Thyroid gland (tissue), 4 donors: Measurements from ENCODE around the gene CIAO3. TPM values are rescaled to one million over a fixed set of nuclear protein-coding genes. Genes with fewer than 3 reads are reported as not detected.

Source experiments
- DNase-seq, 2 donors: peaks; one replicate each; pipeline ENCODE4 v3.0.0-alpha.2; 2019
- H3K27ac ChIP-seq, 3 donors: fragments of 200-600 bp; sonication (generic); 1 replicate in 2 of 3; 2 replicates in 1 of 3; pipeline ENCODE4 v1.5.1; 2016 to 2019; ENCODE audit warnings: mild to moderate bottlenecking in 1 of 3, moderate library complexity in 1 of 3
- H3K27me3 ChIP-seq: fragments of 200-600 bp; sonication (generic); one replicate; pipeline ENCODE4 v1.5.1; 2019
- H3K36me3 ChIP-seq, 2 donors: fragments of 200-600 bp; sonication (generic); one replicate each; pipeline ENCODE4 v1.5.1; 2016 to 2019
- H3K4me1 ChIP-seq, 2 donors: fragments of 200-600 bp; sonication (generic); one replicate each; pipeline ENCODE4 v1.5.1; 2017 to 2019
- H3K4me3 ChIP-seq, 3 donors: fragments of 200-600 bp; sonication (generic); replicated peaks in 1 of 3; 1 replicate in 2 of 3; 2 replicates in 1 of 3; pipeline ENCODE4 v1.5.1; 2016; ENCODE audit warnings: mild to moderate bottlenecking in 1 of 3
- H3K9me3 ChIP-seq: fragments of 200-600 bp; sonication (generic); one replicate; pipeline ENCODE4 v1.5.1; 2017
- CTCF ChIP-seq, 6 experiments: fragments of 200-600 bp in 3 of 6; fragments of 450-650 bp in 3 of 6; sonication (generic) in 3 of 6; IDR thresholded peaks; one replicate each; pipeline ENCODE4 v1.5.1; 2016 to 2019; ENCODE audit warnings: antibody characterized with exemption in 6 of 6, mild to moderate bottlenecking in 2 of 6, inconsistent platforms in 1 of 6, moderate library complexity in 1 of 6
- POLR2A ChIP-seq, 2 donors: fragments of 450-650 bp; IDR thresholded peaks; one replicate each; pipeline ENCODE4 v1.6.1; 2017; ENCODE audit warnings: antibody characterized with exemption in 2 of 2, mild to moderate bottlenecking in 2 of 2, moderate library complexity in 1 of 2
- WGBS, 2 donors: methylation state at CpG; one replicate each; pipeline ENCODE4 v1.1.5; 2017; 5-methylcytosine and 5-hydroxymethylcytosine counted together
- intact Hi-C: fragments of 100-400 bp; cut with DNase I; formaldehyde crosslinking; loops from one replicate; pipeline ENCODE4 v1.15.1; 2023
- total RNA-seq, 4 donors: library from RNA; depleted of rRNA; stranded (reverse); fragments of >200 nt; gene quantifications; one replicate each; pipeline ENCODE4 v1.2.3, GENCODE V29; 2016

CIAO3 gene
- total RNA-seq, 4 donors from 2014 or later = 38.7 to 53.8 (median 44.6) TPM

- no peak for DNase-seq
- WGBS, 2 donors = 28% methylated on average over 12 to 26 of the region's 30 CpGs
- H3K27ac ChIP-seq = no peak overlapping the region
- peaks cover 6% of the 10 kb centered on the region for H3K27me3 ChIP-seq
- H3K4me3 ChIP-seq = no peak overlapping the region
- no peaks in the 10 kb centered on the region for H3K36me3 ChIP-seq
- TF ChIP-seq CTCF (IDR thresholded peaks at IDR 0.05) (no peak), POLR2A (IDR thresholded peaks at IDR 0.05) (no peak)
- intact Hi-C loops = loop anchor here (2.0 to 10.0 kb wide), 3 partner anchors 75 to 485 kb away; no protein-coding TSS in a partner anchor
- H3K4me1 ChIP-seq = peaks cover 5 to 16% of the 10 kb centered on the region in 2 donors
- no peaks in the 10 kb centered on the region for H3K9me3 ChIP-seq
Observed at GRCh38 chr16:709566-710499, 31.0 kb downstream of the CIAO3 start.

DNA sequence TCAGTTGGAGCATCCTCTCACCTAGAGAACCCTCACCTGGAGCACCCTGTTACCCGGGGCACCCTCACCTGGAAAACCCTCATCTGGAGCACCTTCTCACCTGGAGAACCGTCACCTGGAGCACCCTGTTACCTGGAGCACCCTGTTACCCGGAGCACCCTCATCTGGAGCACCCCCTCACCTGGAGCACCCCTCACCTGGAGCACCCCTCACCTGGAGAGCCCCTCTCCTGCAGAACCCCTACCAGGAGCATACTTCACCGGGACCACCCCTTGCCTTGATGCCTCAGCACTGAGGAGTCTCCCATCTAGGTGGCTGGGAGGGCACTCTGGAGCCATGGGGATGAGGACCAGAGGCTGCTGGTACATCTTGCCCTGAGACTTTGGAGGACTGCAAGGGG, 31.8 kb downstream of the CIAO3 start:
- Histone ChIP-seq H3K9me3 (no peaks in the 10 kb centered on the region), H3K4me3 (no peak overlapping the region), H3K36me3 (no peaks in the 10 kb centered on the region), H3K4me1 (peaks cover 0 to 9% of the 10 kb centered on the region in 2 donors), H3K27me3 (peaks cover 10% of the 10 kb centered on the region), H3K27ac (no peak overlapping the region)
- intact Hi-C loops = loop anchor here (10.0 kb wide), 1 partner anchor 486 kb away; no protein-coding TSS in a partner anchor
- 50 to 84% methylated on average over 2 to 4 of the region's 4 CpGs for WGBS, 2 donors
- no peak for DNase-seq
- TF ChIP-seq CTCF (IDR thresholded peaks at IDR 0.05) (no peak), POLR2A (IDR thresholded peaks at IDR 0.05) (no peak)

DNA sequence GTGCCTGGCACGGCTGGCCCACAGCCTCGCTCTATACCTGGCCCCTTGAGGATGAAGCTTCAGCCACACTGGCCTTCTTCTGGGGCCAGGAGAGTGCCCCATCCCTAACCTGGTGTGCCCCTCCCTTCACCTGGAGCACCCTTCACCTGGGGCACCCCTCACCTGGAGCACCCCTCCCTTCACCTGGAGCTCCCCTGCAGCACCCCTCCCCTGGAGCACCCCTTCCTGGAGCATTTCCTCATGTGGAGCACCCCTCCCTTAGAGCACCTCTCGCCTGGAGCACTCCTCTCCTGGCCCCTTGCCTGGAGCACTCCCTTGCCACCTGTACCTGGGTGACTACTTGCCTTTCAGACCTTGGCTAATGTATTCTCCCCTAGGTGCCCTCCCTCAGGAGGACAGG, 32.8 kb downstream of the CIAO3 start:
- Histone ChIP-seq H3K36me3 (no peaks in the 10 kb centered on the region), H3K4me1 (peaks cover 0 to 9% of the 10 kb centered on the region in 2 donors), H3K4me3 (no peak overlapping the region), H3K9me3 (no peaks in the 10 kb centered on the region), H3K27ac (no peak overlapping the region), H3K27me3 (peaks cover 13% of the 10 kb centered on the region)
- DNase-seq = no peak
- intact Hi-C loops = loop anchor here (10.0 kb wide), 1 partner anchor 487 kb away; no protein-coding TSS in a partner anchor
- 39 to 64% methylated on average over 3 of the region's 3 CpGs for WGBS, 2 donors
- TF ChIP-seq CTCF (IDR thresholded peaks at IDR 0.05) = no peak
- no peak for TF ChIP-seq POLR2A (IDR thresholded peaks at IDR 0.05)

DNA sequence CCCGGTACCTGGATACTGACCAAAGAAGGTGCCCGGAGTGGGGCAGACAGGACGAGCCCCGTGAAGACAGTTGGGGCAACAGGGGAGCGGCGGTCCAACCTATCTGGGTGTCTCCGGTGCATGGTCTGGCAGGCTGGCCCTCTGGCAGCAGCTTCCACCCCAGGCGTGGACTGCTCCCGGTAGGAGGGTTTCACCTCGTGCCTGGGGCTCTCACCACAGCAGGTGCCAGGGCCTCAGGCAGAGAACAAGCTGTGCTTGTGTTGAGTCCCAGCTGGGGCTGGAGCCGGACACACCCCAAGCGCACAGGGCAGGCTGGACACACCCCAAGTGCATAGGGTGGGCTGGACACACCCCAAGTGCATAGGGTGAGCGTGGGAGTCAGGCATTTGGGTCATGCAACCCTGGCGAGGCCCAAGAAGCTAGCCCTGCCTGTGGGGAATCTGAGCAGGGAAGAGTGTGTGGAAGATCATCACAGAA, 33.7 kb downstream of the CIAO3 start:
- Histone ChIP-seq H3K4me3 (no peak overlapping the region), H3K36me3 (no peaks in the 10 kb centered on the region), H3K4me1 (peaks cover 0 to 9% of the 10 kb centered on the region in 2 donors), H3K9me3 (no peaks in the 10 kb centered on the region), H3K27ac (no peak overlapping the region), H3K27me3 (peaks cover 13% of the 10 kb centered on the region)
- no peak for TF ChIP-seq POLR2A (IDR thresholded peaks at IDR 0.05)
- no peak for TF ChIP-seq CTCF (IDR thresholded peaks at IDR 0.05)
- intact Hi-C loops = loop anchor here (10.0 kb wide), 1 partner anchor 488 kb away; no protein-coding TSS in a partner anchor
- WGBS, 2 donors = 37 to 60% methylated on average over 4 to 7 of the region's 14 CpGs
- DNase-seq = no peak
